H9 (cell line): ENCODE measurements around the gene STAT2. TPM values are rescaled to one million over a fixed set of nuclear protein-coding genes. Genes with fewer than 3 reads are reported as not detected.
"Not testable (repeated sequence)": the region's sequence is repeated elsewhere in the genome, so short reads cannot be mapped to it uniquely, and the experiment has no call there.

Experiments used
- DNase-seq: peaks from one replicate; pipeline ENCODE4 v3.0.0-alpha.2; 2017
- H2AFZ ChIP-seq: one replicate; pipeline ENCODE4 v1.6.1; 2013; ENCODE audit warnings: mild to moderate bottlenecking, low read length, control low read depth, moderate library complexity
- H2AK5ac ChIP-seq: 2 replicates; pipeline ENCODE4 v1.6.1; 2013; ENCODE audit warnings: low read length, control low read depth, mixed read lengths; ENCODE audit not compliant: insufficient read length
- H2BK120ac ChIP-seq: one replicate; pipeline ENCODE4 v1.6.1; 2013; ENCODE audit warnings: low read depth, mild to moderate bottlenecking, low read length, control low read depth, inconsistent platforms; ENCODE audit not compliant: poor library complexity, severe bottlenecking
- H2BK12ac ChIP-seq: 2 replicates; pipeline ENCODE4 v1.6.1; 2013; ENCODE audit warnings: low read length, control low read depth, mixed read lengths, low read depth; ENCODE audit not compliant: insufficient read length
- H2BK15ac ChIP-seq: 2 replicates; pipeline ENCODE4 v1.6.1; 2013; ENCODE audit warnings: low read depth, low read length, control low read depth
- H2BK20ac ChIP-seq: one replicate; pipeline ENCODE4 v1.6.1; 2013; ENCODE audit warnings: low read depth, mild to moderate bottlenecking, low read length, control low read depth, inconsistent platforms; ENCODE audit not compliant: poor library complexity, severe bottlenecking
- H2BK5ac ChIP-seq: 2 replicates; pipeline ENCODE4 v1.6.1; 2013; ENCODE audit warnings: low read length, control low read depth, mixed read lengths; ENCODE audit not compliant: insufficient read length
- H3K14ac ChIP-seq: 2 replicates; pipeline ENCODE4 v1.6.1; 2013; ENCODE audit warnings: low read length, control low read depth; ENCODE audit not compliant: insufficient read depth
- H3K18ac ChIP-seq: 2 replicates; pipeline ENCODE4 v1.6.1; 2013; ENCODE audit warnings: low read depth, mild to moderate bottlenecking, mixed read lengths, low read length, control low read depth; ENCODE audit not compliant: insufficient read length
- H3K23ac ChIP-seq: 2 replicates; pipeline ENCODE4 v1.6.1; 2013; ENCODE audit warnings: low read length, control low read depth, mixed read lengths, low read depth; ENCODE audit not compliant: insufficient read length
- H3K23me2 ChIP-seq: 2 replicates; pipeline ENCODE4 v1.6.1; 2013; ENCODE audit warnings: low read depth, mild to moderate bottlenecking, mixed read lengths, low read length, control low read depth; ENCODE audit not compliant: insufficient read length, poor library complexity, severe bottlenecking
- H3K27ac ChIP-seq: 2 replicates; pipeline ENCODE4 v1.5.1; 2013; ENCODE audit warnings: low read length, control low read depth, mixed read lengths, low read depth; ENCODE audit not compliant: insufficient read length
- H3K27me3 ChIP-seq: 2 replicates; pipeline ENCODE4 v1.6.1; 2013; ENCODE audit warnings: low read length, control low read depth, inconsistent platforms; ENCODE audit not compliant: insufficient read depth
- H3K4ac ChIP-seq: 2 replicates; pipeline ENCODE4 v1.6.1; 2013; ENCODE audit warnings: low read depth, mild to moderate bottlenecking, control low read depth, inconsistent platforms, low read length, moderate library complexity
- H3K4me1 ChIP-seq: 2 replicates; pipeline ENCODE4 v1.6.1; 2013; ENCODE audit warnings: low read length, control low read depth, inconsistent platforms; ENCODE audit not compliant: insufficient read depth
- H3K4me2 ChIP-seq: 2 replicates; pipeline ENCODE4 v1.6.1; 2013; ENCODE audit warnings: low read length, control low read depth, mixed read lengths; ENCODE audit not compliant: insufficient read length, insufficient read depth
- H3K56ac ChIP-seq: 2 replicates; pipeline ENCODE4 v1.6.1; 2013; ENCODE audit warnings: low read depth, mild to moderate bottlenecking, mixed read lengths, low read length, control low read depth; ENCODE audit not compliant: insufficient read length
- H3K79me1 ChIP-seq: 2 replicates; pipeline ENCODE4 v1.6.1; 2013; ENCODE audit warnings: low read depth, mild to moderate bottlenecking, moderate library complexity, low read length, control low read depth, inconsistent platforms; ENCODE audit not compliant: insufficient read depth, poor library complexity, severe bottlenecking
- H3K79me2 ChIP-seq: 2 replicates; pipeline ENCODE4 v1.6.1; 2013; ENCODE audit warnings: low read length, control low read depth, inconsistent platforms; ENCODE audit not compliant: insufficient read depth
- H3K9ac ChIP-seq: 2 replicates; pipeline ENCODE4 v1.6.1; 2013; ENCODE audit warnings: low read length, control low read depth, mixed read lengths; ENCODE audit not compliant: insufficient read length; ENCODE audit errors: extremely low read depth
- H3K9me3 ChIP-seq: one replicate; pipeline ENCODE4 v1.6.1; 2013; ENCODE audit warnings: low read depth, low read length, inconsistent platforms; ENCODE audit not compliant: control insufficient read depth
- H3T11ph ChIP-seq: one replicate; pipeline ENCODE4 v1.6.1; 2013; ENCODE audit warnings: mild to moderate bottlenecking, low read length, control low read depth, inconsistent platforms
- H4K20me1 ChIP-seq: one replicate; pipeline ENCODE4 v1.6.1; 2013; ENCODE audit not compliant: control insufficient read depth, insufficient read length, insufficient read depth
- H4K5ac ChIP-seq: 2 replicates; pipeline ENCODE4 v1.6.1; 2013; ENCODE audit warnings: low read depth, mild to moderate bottlenecking, mixed read lengths, low read length, control low read depth; ENCODE audit not compliant: insufficient read length
- H4K8ac ChIP-seq: replicated peaks from 2 replicates; pipeline ENCODE4 v1.6.1; 2013; ENCODE audit warnings: low read length, control low read depth, mixed read lengths, low read depth; ENCODE audit not compliant: insufficient read length
- H4K91ac ChIP-seq: 2 replicates; pipeline ENCODE4 v1.6.1; 2013; ENCODE audit warnings: low read depth, mild to moderate bottlenecking, moderate library complexity, mixed read lengths, low read length, control low read depth; ENCODE audit not compliant: insufficient read length
- H3K27ac Mint-ChIP-seq, 3 experiments: 2 replicates in 2 of 3; 3 replicates in 1 of 3; pipeline ENCODE4 v1.8.0; 2020 to 2021; ENCODE audit warnings: mixed read lengths in 3 of 3, mild to moderate bottlenecking in 1 of 3, moderate library complexity in 1 of 3
- H3K27me3 Mint-ChIP-seq: 2 replicates; pipeline ENCODE4 v1.8.0; 2021; ENCODE audit warnings: low read depth, mild to moderate bottlenecking, moderate library complexity, mixed read lengths
- H3K36me3 Mint-ChIP-seq, 3 experiments: 2 replicates in 2 of 3; 3 replicates in 1 of 3; pipeline ENCODE4 v1.8.0; 2020 to 2021; ENCODE audit warnings: low read depth in 3 of 3, mixed read lengths in 3 of 3; ENCODE audit not compliant: insufficient read depth in 1 of 3
- H3K4me1 Mint-ChIP-seq, 2 experiments: 2 replicates each; pipeline ENCODE4 v1.8.0; 2020; ENCODE audit warnings: mixed read lengths in 2 of 2
- H3K4me3 Mint-ChIP-seq, 2 experiments: 2 replicates in 1 of 2; 3 replicates in 1 of 2; pipeline ENCODE4 v1.8.0; 2020 to 2021; ENCODE audit warnings: mild to moderate bottlenecking in 2 of 2, mixed read lengths in 2 of 2, moderate library complexity in 1 of 2
- H3K9me3 Mint-ChIP-seq, 2 experiments: 2 replicates in 1 of 2; 3 replicates in 1 of 2; pipeline ENCODE4 v1.8.0; 2020; ENCODE audit warnings: mild to moderate bottlenecking in 2 of 2, mixed read lengths in 2 of 2, moderate library complexity in 1 of 2
- CTCF ChIP-seq: fragments of 200-600 bp; sonication (generic); conservative IDR thresholded peaks from 3 replicates; pipeline ENCODE4 v1.8.0; 2021; ENCODE audit warnings: antibody characterized with exemption, mild to moderate bottlenecking
- WGBS: extraction: QIAGEN DNeasy Blood & Tissue Kit; methylation state at CpG from one replicate; pipeline ENCODE4 v1.1.7; 2013; ENCODE audit warnings: missing lambda C conversion rate, low lambda C conversion rate, mixed read lengths; ENCODE audit not compliant: insufficient read length; ENCODE audit errors: extremely low coverage; 5-methylcytosine and 5-hydroxymethylcytosine counted together
- total RNA-seq: library from RNA; stranded (reverse); gene quantifications from 2 replicates; pipeline ENCODE4 v1.2.1, GENCODE V29; 2021

The STAT2 gene
- total RNA-seq, 1 experiment from 2014 or later: 47.8 TPM

- H3K23me2 ChIP-seq: no peaks in the 10 kb centered on the region
- no peak overlapping the region for H4K91ac ChIP-seq
- no peak overlapping the region for H2BK120ac ChIP-seq
- Mint-ChIP-seq H3K27me3 (no peaks in the 10 kb centered on the region), H3K36me3 (peaks cover 15 to 82% (median 73%) of the 10 kb centered on the region in 3 experiments; a peak in 6 of 7 replicates), H3K4me1 (no peaks in the 10 kb centered on the region), H3K4me3 (no peak overlapping the region), H3K9me3 (no peaks in the 10 kb centered on the region), H3K27ac (peak overlapping the region in 2 of 3 experiments; percentile 24 to 49; a peak in 2 of 7 replicates)
- no peak overlapping the region for H3K18ac ChIP-seq
- no peak overlapping the region for H3K27ac ChIP-seq
- no peak overlapping the region for H4K5ac ChIP-seq
- no peaks in the 10 kb centered on the region for H4K20me1 ChIP-seq
- peak; percentile 78 for DNase-seq
- H3K79me1 ChIP-seq: no peaks in the 10 kb centered on the region
- H3K4me2 ChIP-seq: no peak overlapping the region
- H2AK5ac ChIP-seq: no peak overlapping the region
- no peak overlapping the region for H2BK5ac ChIP-seq
- H3K27me3 ChIP-seq: no peaks in the 10 kb centered on the region
- WGBS: no CpG with 5 or more reads among the region's 7 CpGs
- H3K14ac ChIP-seq: no peak overlapping the region
- no peak overlapping the region for H3K23ac ChIP-seq
- no peak overlapping the region for H2AFZ ChIP-seq
- H2BK20ac ChIP-seq: no peak overlapping the region
- H3K4me1 ChIP-seq: no peaks in the 10 kb centered on the region
- no peak overlapping the region for H3K56ac ChIP-seq
- no peaks in the 10 kb centered on the region for H3K9me3 ChIP-seq
- no peak overlapping the region for H3T11ph ChIP-seq
- no peak overlapping the region for H3K9ac ChIP-seq
- no peak overlapping the region for H4K8ac ChIP-seq
- no peak overlapping the region for H2BK15ac ChIP-seq
- no peaks in the 10 kb centered on the region for H3K79me2 ChIP-seq
- peak; percentile 57 for TF ChIP-seq CTCF
- no peak overlapping the region for H3K4ac ChIP-seq
- H2BK12ac ChIP-seq: no peak overlapping the region
Measured at GRCh38 chr12:56346675-56347074, 13.2 kb downstream of the STAT2 start.

GRCh38 chr12:56342290-56342689 is 17.6 kb downstream of the STAT2 start:
- H2BK5ac ChIP-seq, H3K9me3 ChIP-seq, H4K8ac ChIP-seq, H3K4me3 Mint-ChIP-seq, H2BK15ac ChIP-seq, H3K9ac ChIP-seq, H3K4ac ChIP-seq, H2AK5ac ChIP-seq, H3K23ac ChIP-seq, H3K23me2 ChIP-seq, H3K27ac ChIP-seq, H3K79me1 ChIP-seq, H3K18ac ChIP-seq, H3K4me2 ChIP-seq, H4K20me1 ChIP-seq, H2BK12ac ChIP-seq, H3K79me2 ChIP-seq, H3K56ac ChIP-seq, H2AFZ ChIP-seq, H4K91ac ChIP-seq, H3K27ac Mint-ChIP-seq, H2BK120ac ChIP-seq, DNase-seq, H4K5ac ChIP-seq, H3K27me3 ChIP-seq, H3T11ph ChIP-seq, H3K14ac ChIP-seq, H3K9me3 Mint-ChIP-seq, H2BK20ac ChIP-seq: not testable (repeated sequence)
- Mint-ChIP-seq H3K36me3 (peaks cover 2 to 47% (median 32%) of the 10 kb centered on the region in 3 experiments; a peak in 6 of 7 replicates), H3K4me1 (peaks cover 23 to 26% of the 10 kb centered on the region in 2 experiments), H3K27me3 (peaks cover 11% of the 10 kb centered on the region)
- WGBS: no CpG with 5 or more reads among the region's 2 CpGs
- H3K4me1 ChIP-seq: peaks cover 18% of the 10 kb centered on the region
